DMS53 treated with DMSO at 0.1 percent for 48 hours (cell line): ENCODE results near the gene HHIPL1.

Source experiments
- DNase-seq: peaks from one replicate; lab custom pipeline; 2025; ENCODE audit not compliant: unreplicated experiment; lab: John Stamatoyannopoulos, UW

The HHIPL1 gene

DNA sequence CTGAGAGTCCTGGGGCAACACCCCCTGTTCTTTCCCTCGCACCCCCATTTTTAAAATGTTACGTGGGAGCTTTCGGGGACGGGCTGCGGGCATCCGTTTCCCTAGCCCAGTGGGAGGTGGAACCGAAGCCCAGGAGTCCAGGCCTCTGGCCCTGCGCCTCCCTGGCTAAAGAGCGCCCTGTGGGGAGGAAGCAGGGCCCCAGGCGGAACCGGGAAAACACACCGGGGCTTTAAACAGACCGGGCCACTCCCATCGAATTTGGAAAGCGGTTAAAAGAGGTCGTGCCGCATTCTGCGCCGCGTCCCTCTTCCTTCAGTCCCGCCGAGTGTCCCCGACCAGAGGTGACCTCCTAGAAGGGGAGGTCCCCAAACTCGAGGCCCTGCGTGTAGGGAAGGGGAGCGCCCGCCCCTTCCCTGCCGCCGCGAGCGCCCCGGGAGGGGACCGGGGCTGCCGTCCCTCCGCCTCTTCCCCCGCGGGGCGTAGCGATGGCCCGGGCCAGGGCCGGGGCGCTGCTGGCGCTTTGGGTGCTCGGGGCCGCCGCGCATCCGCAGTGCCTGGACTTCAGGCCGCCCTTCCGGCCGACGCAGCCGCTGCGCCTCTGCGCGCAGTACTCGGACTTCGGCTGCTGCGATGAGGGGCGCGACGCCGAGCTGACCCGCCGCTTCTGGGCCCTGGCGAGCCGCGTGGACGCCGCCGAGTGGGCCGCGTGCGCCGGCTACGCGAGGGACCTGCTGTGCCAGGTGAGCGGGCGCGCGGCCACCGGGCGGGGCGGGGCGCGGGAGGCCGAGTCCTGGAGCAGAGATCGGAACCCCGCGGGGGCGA, at the start of gene HHIPL1:
TSS of gene HHIPL1 (plus strand) at position 407 of the 822 bp plus-strand sequence. CDS start at position 486, 79 bp downstream.
- peak; percentile 4 for DNase-seq

DNA sequence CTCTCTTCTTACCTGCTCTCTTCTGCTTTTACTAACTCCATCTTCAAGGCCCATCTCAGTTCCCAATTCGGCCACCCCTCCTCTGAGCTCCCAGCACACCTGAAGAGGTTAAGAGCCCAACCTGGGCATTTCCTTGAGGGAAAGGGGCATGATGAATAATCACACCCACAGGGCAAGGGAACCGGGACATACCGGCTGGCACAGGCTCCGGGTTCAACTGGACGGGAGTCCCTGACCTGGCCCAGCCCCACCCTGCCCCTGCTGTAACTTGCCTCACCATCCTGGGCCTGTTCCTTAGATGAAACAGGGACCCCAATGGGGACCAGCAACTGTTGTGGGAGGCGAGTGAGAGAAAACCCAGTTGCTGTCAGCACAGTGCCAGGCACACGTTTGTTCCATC, 49.4 kb upstream of the HHIPL1 start:
- no peak for DNase-seq

DNA sequence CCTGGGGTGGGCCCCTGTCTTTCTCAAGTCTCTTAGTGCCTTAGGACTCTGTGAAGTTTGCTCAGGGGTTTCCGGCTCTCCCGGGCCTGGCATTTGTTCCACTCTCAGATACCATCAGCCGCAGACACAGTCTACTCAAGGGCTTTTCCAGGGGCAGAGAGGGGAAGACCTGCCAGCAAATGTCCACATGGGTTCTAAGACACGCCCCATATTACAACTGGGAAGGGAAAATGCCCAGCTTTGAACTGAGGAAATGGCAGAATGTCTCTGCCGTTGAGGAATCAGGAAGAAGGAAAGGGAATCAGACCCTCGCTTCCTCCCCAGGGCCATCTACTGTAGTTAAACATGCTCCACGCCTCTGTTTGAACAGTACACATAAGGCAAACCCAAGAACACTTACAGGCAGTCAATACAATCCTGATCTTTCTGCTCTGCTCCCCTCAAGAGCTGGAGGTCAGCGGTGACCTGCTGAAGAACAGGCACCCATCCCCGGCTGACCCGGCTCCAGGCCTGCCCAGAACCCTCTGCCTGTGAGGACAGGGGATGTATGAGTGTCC, 48.8 kb upstream of the HHIPL1 start:
- no peak for DNase-seq

DNA sequence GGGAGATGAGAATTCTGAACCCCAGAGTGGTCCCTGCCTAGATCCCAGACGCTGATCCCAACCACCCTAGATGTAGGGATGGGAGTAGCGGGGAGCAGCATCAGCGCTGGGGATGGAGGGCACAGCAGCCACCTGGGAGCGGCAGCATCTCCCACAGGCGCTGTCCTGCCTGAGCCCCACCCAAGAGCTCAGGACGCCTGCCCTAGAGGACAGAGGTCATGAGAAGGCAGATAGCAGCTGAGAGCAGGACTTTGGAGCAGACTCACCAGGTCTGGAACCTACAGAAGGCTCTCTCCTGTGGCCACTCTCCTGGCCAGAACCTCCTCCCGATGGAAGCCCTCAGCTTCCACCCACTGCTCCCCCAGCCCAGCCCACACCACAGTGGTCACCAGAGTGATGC, 48.2 kb upstream of the HHIPL1 start:
- no peak for DNase-seq

DNA sequence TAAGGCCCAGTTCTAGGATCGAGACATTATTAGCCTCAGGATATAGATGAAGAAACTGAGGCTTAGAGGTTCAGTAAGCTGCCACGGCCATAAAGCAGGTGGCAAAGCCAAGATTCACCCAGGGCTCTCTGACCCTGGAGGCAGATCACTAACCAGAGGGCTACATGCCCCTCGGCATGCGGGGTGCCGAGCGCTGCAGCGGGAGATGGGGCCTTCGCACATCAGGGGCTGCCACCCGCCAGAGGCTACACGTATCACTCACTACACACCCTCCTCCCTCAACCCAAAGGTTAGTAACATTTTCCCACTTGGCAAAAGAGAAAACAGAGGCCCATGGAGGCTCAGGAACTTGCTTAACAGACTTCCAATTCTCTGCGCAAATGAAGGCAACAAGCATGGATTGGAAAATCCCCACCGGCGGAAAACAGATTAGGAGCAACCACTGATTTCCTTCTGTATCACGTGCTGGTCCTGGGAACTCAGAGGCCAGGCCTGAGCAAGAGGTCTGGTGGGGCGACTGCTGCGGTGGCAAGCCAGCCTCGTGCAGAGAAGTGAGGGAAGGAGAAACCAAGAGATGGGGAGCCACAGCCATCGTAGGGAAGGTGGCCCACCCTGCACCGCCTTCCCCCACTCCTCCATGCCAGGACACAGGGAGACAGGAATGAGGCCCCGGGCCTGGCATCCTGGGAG, 46.9 kb upstream of the HHIPL1 start:
- DNase-seq, result no peak

DNA sequence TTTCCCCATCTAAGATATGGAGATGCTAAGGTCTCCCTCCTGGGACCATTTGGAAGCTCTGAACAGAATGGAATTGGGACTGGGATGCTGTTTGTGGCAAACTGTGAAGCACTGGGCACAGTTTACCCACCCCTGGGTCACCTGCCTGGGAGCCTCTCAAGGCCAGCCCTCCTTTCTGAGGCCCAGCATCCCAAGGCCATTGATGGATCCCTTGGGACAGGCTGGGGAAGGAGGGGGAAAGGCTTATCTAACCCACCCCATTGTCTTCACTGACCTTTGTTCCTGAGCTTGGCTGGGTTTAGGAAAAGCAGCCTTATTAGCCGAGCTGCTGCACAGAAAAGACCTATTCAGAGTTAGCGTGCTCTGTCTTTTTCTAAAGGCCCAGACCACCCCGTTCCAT, 46.2 kb upstream of the HHIPL1 start:
- no peak for DNase-seq

DNA sequence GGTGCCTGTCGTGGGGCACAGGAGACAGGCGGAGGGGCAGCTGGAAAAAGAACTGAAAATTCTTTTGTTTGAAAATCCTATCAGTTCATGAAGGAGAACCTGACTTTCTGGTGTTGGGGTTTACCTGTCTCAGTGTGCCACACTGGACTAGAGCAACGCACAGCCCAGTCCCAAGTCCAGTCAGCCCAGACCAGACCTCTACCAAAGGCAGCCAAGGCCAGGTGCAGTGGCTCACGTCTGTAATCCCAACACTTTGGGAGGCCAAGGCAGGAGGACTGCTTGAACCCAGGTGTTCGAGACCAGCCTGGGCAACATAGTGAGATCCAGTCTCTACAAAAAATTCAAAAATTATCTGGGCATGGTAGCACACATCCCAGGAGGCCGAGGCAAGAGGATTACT, 45.5 kb upstream of the HHIPL1 start:
- no peak for DNase-seq

DNA sequence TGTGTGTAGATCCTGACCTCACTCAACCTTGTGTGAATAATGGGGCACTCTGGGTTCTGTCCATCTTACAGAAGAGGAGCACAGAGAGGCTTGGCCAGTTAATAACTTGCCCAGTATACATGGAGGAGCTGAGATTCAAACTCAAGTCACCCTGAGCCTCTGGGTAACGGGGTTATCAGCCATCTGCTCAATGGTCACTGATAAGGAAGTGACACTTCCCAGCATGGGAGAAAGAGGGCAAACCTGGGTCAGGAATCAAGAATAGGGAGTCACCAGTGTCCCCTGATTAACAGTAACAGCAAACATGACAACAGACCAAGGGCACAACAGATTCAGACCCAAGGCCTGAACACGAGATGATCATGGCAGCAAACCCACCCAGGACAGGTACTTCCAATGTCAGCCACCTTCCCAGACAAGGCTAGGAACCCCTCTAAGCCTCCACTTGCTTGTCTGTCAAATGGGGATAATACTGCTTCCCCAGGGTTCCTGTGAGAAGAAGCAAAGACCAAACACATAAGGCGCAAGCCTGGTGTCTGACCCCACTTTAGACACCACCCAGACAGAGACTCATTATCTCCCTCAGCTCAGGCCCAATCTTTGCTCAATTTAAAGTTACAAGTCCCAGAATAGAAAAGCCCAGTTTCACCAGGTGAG, 44.6 kb upstream of the HHIPL1 start:
- no peak for DNase-seq

DNA sequence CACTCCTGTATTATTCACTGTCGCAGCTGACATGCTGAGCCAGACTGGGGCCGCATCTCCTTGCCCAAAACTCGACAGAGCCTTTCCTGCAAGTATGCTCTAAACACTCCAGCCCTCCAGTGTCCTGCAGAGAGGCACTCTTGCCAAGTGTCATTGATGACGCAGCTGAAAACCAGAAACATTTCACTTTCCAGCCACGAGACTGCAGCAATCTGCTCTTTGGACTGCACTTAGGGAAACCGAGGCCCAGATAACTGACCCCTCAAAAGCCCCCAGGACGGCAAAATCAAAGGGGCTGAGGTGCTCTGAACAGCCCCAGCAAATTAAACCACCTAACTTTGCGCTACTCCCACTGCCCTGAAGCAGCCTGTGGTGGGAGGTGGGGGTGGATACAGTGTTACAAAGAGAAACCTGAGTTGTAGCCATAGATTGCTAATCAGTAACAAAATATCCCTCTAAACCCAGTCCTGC, 43.5 kb upstream of the HHIPL1 start:
- DNase-seq, result no peak

DNA sequence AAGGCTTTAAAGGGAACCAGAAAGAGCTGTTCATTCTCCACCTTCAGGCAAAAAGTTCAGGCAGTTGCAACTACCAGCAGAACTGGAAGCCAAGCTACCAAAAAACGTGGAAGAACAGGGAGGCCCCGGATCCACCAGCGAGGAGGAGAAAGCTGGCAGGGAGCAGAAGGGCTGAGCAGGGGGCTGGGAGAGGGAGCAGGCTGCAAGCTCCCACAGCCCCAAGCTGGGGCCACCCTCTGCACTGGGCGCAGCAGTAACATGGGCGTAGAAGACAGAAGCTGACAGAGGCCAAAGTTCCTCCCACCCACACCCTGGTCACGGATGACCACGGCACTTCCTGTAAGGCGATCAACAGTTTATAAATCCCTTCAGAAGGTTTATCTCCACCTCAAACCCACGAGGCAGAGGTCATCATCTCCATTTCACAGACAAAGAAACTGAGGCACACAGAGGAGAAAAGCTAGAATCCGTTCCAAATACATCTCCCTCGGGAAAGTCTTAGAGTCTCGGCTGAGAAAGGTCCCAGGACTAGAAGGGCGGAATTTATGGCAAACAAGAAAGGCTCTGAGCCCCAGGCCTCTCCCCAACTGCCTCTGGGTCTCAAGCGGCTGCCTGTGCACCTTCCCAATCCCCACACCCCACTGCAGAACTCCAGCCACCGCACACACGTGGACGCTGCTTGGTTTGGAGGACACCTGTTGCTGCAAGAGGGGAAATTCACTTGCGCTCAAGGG, 42.7 kb upstream of the HHIPL1 start:
- DNase-seq, result peak; percentile 10

DNA sequence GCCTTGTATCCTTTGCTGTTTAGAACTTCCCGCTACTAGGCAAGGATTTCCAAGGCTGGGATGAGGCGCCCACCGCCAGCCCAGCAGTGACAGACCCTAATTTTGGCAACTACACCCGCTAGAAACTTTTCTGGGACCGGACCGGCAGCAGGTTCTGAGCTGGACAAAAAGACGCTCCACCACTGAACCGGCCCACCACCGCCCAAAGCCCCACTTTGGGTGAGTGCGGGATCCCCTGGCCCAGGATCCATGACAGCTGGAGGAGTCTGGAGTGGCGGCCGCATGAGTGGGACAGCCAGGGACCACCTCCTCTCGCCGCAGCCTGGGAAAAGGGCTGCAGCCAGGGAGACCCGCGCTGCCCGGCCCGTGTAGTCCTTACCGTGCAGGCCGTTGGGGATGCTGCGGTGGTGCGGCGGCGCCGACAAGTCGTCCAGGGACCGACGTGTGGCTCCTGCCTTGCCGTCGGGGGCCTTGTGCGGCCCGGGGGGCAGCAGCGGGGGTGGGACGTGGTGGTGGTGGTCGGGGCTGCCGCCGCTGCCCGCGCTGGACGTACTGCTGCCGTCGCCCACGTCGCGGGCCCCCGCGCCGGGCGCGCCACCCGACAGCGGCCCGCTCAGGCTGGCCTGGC, 42.0 kb upstream of the HHIPL1 start:
- no peak for DNase-seq

DNA sequence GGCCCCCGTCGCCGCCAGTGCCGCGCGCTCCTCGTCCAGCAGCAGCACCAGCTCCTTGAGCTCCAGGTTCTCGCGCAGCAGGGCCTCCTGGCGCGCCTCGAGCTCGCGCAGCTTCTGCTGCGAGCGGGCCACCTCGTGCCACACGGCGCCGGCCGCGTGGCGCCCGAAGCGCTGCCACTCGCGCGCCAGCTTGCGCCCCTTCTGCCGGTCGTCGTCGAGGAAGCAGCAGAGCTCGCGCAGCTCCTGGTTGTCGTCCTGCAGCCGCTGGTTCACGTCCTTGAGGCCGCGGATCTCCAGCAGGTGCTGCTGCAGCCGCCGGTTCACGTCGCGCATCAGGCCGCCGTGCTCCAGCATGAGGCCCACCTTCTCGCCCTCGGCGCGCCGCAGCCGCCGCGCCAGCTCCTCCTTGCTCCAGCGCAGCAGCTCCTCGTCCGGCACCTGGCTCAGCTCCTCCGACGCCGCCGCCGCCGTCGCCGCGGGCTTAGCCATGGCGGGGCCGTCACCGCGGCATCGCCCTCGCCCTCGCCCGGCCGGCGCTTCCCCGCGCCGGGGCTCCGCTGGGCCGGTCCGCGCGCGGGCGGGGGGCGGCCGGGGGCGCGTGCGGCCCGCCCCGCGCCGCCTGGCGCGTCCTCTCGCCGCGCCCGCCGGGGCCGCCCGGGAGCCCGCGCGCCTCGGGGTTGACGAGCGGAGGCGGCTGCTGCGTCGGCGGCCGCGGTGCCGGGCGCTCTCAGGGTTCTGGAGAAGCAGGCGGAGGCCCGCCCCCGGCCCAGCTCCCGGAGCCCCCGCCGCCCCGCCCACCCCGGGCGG, 41.3 kb upstream of the HHIPL1 start, which contains the start of gene CCDC85C:
TSS of gene CCDC85C (minus strand) at position 737 of the 807 bp plus-strand sequence. CDS start at position 489, 248 bp downstream.
- DNase-seq, result no peak

DNA sequence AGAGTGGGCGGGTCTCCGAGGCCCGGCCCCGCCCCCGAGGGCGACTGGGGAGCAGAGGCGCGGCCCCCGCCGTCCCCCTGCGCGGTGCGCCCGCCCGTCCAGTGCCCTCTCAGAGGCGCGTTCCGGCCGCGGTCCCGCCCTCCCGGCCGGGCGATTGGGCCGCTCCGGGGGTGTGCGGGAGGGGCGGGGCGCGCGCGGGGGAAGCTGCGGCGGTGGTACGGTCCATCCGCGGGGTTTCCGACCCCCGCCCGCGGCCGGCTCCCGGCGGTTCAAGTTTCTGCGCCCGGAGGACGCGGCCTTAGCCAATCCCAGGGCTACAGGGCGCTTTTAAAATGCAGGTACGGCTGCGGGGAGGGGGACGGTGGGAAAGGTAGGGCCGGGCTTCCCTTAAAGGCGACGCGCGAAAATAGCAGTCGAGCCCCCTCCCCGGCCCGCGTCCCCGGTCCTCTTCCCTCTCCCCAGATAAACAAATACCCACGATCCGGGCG, 40.6 kb upstream of the HHIPL1 start:
- DNase-seq, result peak; percentile 70

DNA sequence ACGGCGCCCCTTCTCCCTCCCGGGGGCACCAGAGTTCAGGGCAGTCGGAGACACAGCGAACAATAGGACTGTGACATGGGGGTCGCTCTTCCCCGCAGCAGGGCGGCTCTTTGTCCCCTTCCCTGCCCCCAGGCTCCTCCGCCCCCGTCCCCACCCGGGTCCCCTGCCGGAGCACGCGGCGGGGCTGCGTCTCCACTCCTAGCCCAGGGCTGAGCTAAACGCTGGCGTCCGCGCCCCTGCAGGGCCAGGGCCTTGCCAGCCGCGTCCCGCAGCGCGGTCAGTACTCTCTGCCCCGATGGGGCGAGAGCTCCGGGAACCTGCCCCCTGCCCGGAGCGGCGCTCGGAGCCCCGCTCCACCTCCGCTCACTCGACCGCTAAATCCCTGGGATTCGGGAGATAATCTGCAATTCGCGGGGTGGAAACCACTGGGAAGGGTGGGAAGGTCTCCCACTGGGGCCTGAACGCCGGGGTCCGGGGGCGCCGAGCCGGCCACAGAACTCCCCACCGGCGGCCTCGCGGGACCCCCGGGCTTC, 40.1 kb upstream of the HHIPL1 start:
- DNase-seq, result no peak

DNA sequence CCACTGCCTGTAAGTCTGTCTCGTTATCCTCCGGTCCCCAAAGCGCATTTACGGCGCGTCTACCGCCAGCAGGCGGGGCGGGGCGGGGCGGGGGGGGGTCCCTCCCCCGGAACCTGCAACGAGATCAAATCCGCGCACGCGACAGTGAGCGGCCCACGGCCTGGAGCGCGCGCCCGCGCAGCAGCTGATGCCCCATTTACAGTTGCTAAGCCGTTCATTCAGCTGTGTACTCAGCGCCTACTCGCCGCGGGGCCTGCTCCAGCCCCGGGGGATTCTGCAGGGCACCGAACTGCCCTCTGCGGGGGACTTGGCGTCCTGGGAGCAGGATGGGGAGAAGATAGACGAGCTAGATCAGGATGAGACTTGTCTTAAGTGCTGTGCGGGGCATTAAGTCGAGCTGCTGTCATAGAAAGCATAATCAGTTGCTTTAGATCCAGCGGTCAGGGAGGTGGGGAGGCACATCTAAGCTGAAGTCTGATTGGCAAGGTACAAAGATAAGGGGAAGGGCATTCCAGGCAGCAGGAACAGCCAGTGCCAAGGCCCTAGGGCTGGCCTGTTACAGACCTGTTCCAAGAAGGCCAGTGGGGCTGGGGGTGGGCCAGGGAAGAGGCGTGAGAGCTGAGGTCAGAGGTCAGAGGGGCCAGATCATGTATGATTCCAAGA, 39.5 kb upstream of the HHIPL1 start:
- DNase-seq, result peak; percentile 54

DNA sequence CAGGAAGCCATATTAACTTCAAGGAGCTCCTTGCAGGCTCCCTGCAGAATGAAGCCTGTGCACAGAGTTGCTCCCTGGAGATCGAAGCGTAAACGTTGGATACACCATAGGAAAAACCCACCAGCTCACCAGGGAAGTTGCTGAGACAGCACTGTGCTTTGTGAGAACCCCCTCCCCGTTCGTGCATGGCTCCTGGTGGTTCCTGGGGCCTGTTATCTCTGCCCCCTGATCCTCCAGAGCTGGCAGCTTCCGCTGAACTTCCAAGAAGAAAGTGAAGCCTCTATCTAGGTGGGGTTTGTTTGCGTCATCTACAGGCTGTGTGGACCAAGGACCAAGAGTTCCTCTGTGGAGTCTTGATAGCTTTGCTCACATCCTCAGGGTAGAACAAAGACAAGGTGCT, 38.6 kb upstream of the HHIPL1 start:
- no peak for DNase-seq

DNA sequence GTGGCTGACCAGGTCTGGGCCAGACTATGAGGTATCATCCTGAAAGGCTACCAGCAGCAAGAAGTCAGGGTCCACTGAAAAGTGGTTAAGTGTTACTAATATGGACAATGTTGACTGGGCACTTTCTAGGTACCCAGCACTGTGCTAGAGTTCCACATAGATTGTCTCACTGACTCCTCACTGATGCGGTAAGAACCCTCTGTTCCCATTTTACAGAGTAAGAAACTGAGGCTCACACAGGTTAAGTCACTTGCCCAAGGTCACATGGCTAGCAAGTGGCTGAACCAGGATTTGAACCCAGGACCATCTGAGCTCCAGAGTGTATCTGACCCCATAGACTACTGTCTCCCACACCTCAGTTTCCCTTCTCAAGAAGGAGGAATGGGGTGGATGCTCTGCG, 36.3 kb upstream of the HHIPL1 start:
- no peak for DNase-seq
